Stomach (tissue), 19 donors: ENCODE measurements around the gene LIMA1. TPM values are rescaled to one million over a fixed set of nuclear protein-coding genes. Genes with fewer than 3 reads are reported as not detected.
"Not testable (repeated sequence)": the region's sequence is repeated elsewhere in the genome, so short reads cannot be mapped to it uniquely, and the experiment has no call there.

Experiments
- DNase-seq, 2 donors: peaks; one replicate each; pipeline versions ENCODE4 v3.0.0 to v3.0.0-alpha.2; 2013 to 2019
- H3K27ac ChIP-seq, 5 donors: fragments of 200-600 bp in 4 of 5; sonication (generic) in 4 of 5; one replicate each; pipeline ENCODE4 v1.5.1; 2013 to 2019; ENCODE audit warnings: mild to moderate bottlenecking in 1 of 5, moderate library complexity in 1 of 5
- H3K27me3 ChIP-seq, 3 donors: fragments of 200-600 bp; sonication (generic); one replicate each; pipeline ENCODE4 v1.5.1; 2017 to 2019; ENCODE audit warnings: mixed run types in 1 of 3
- H3K36me3 ChIP-seq, 4 donors: fragments of 200-600 bp; sonication (generic); 1 replicate in 3 of 4; 2 replicates in 1 of 4; pipeline ENCODE4 v1.5.1; 2016 to 2019
- H3K4me1 ChIP-seq, 4 donors: fragments of 200-600 bp; sonication (generic); one replicate each; pipeline ENCODE4 v1.5.1; 2016 to 2019
- H3K4me3 ChIP-seq, 4 donors: fragments of 200-600 bp; sonication (generic) in 3 of 4; one replicate each; pipeline ENCODE4 v1.5.1; 2016 to 2019; ENCODE audit warnings: mild to moderate bottlenecking in 1 of 4
- H3K9me3 ChIP-seq, 4 donors: fragments of 200-600 bp; sonication (generic); one replicate each; pipeline ENCODE4 v1.5.1; 2016 to 2019
- EP300 ChIP-seq: sonication (generic); formaldehyde crosslinking; IDR thresholded peaks from one replicate; pipeline ENCODE4 v1.6.1; 2017; ENCODE audit warnings: antibody characterized with exemption
- POLR2A ChIP-seq, 4 donors: fragments of 450-650 bp; IDR thresholded peaks; one replicate each; pipeline ENCODE4 v1.6.1; 2016; ENCODE audit warnings: antibody characterized with exemption in 4 of 4, control low read depth in 2 of 4, mild to moderate bottlenecking in 1 of 4, moderate library complexity in 1 of 4
- POLR2AphosphoS5 ChIP-seq, 3 donors: sonication (generic); formaldehyde crosslinking; IDR thresholded peaks; one replicate each; pipeline ENCODE4 v1.6.1; 2016; ENCODE audit warnings: antibody characterized with exemption in 3 of 3
- WGBS, 5 donors: extraction: QIAGEN DNeasy Blood & Tissue Kit in 3 of 5; methylation state at CpG; one replicate each; pipeline versions ENCODE4 v1.1.5 to v1.1.7; 2013 to 2018; 5-methylcytosine and 5-hydroxymethylcytosine counted together
- intact Hi-C: fragments of 100-400 bp; cut with DNase I; formaldehyde crosslinking; loops from one replicate; pipeline ENCODE4 v1.15.1; 2023; ENCODE audit warnings: low total_unique reads
- long read RNA-seq, 10 donors: transcript quantifications; one replicate each; lab custom pipeline, GENCODE V29; 2026
- polyA plus RNA-seq, 3 donors: library from polyadenylated mRNA; stranded (reverse); fragments of 200-250 nt; gene quantifications; one replicate each; pipeline ENCODE4 v1.2.3, GENCODE V29; 2013
- total RNA-seq, 5 donors: library from RNA; depleted of rRNA; stranded (reverse); fragments of >200 nt; gene quantifications; one replicate each; pipeline versions ENCODE4 v1.1.0 to v1.2.3, GENCODE V29; 2014 to 2016
- TF ChIP-seq, protein P1 (sequence below), 7 experiments: fragments of 450-650 bp in 4 of 7; fragments of 200-600 bp in 3 of 7; sonication (generic) in 3 of 7; IDR thresholded peaks; one replicate each; pipeline ENCODE4 v1.5.1; 2016 to 2019; ENCODE audit warnings: antibody characterized with exemption in 7 of 7, control low read depth in 2 of 7, mild to moderate bottlenecking in 1 of 7
- donor health status: healthy with polysubstance abuse.
- donor health status: Bipolar disorder and iron deficiency.
- donor health status: healthy.

Gene LIMA1
- total RNA-seq (100 to 1,000 TPM in 3 of 5 donors, 10 to 100 TPM in 2; 71.0 to 143 (median 132) TPM), polyA plus RNA-seq (10 to 100 TPM; 28.7 to 72.4 (median 33.7) TPM)
- long read RNA-seq, donor 1, partial matches to known transcripts: 10 of 19 reads
- long read RNA-seq, donor 1, other reads (novel, unspliced or antisense): 0 of 19 reads
- long read RNA-seq, donor 2, transcript LIMA1-201 (11 exons, 3,706 nt): major isoform, 7 of 19 reads
- long read RNA-seq, donor 2, partial matches to known transcripts: 6 of 19 reads
- long read RNA-seq, donor 2, other reads (novel, unspliced or antisense): 0 of 19 reads
- long read RNA-seq, donor 3, partial matches to known transcripts: 0 of 9 reads
- long read RNA-seq, donor 3, other reads (novel, unspliced or antisense): 0 of 9 reads
- long read RNA-seq, donor 4, partial matches to known transcripts: 0 of 2 reads
- long read RNA-seq, donor 4, other reads (novel, unspliced or antisense): 0 of 2 reads
- long read RNA-seq, donor 5, partial matches to known transcripts: 9 of 19 reads
- long read RNA-seq, donor 5, other reads (novel, unspliced or antisense): 0 of 19 reads
- long read RNA-seq, donor 6, transcript LIMA1-201 (11 exons, 3,706 nt): major isoform, 22 of 65 reads
- long read RNA-seq, donor 6, transcript LIMA1-215 (8 exons, 3,254 nt): minor isoform, 8 of 65 reads
- long read RNA-seq, donor 6, partial matches to known transcripts: 23 of 65 reads
- long read RNA-seq, donor 6, other reads (novel, unspliced or antisense): 0 of 65 reads
- long read RNA-seq, donor 7, transcript LIMA1-201 (11 exons, 3,706 nt): major isoform, 10 of 46 reads
- long read RNA-seq, donor 7, transcript LIMA1-215 (8 exons, 3,254 nt): minor isoform, 6 of 46 reads
- long read RNA-seq, donor 7, partial matches to known transcripts: 26 of 46 reads
- long read RNA-seq, donor 7, other reads (novel, unspliced or antisense): 0 of 46 reads
- long read RNA-seq, donor 8, transcript LIMA1-201 (11 exons, 3,706 nt): major isoform, 10 of 27 reads
- long read RNA-seq, donor 8, partial matches to known transcripts: 7 of 27 reads
- long read RNA-seq, donor 8, other reads (novel, unspliced or antisense): 0 of 27 reads
- long read RNA-seq, donor 9, transcript LIMA1-215 (8 exons, 3,254 nt): major isoform, 6 of 26 reads
- long read RNA-seq, donor 9, transcript LIMA1-201 (11 exons, 3,706 nt): minor isoform, 5 of 26 reads
- long read RNA-seq, donor 9, partial matches to known transcripts: 9 of 26 reads
- long read RNA-seq, donor 9, other reads (novel, unspliced or antisense): 0 of 26 reads
- long read RNA-seq, donor 10, transcript LIMA1-201 (11 exons, 3,706 nt): major isoform, 7 of 26 reads
- long read RNA-seq, donor 10, partial matches to known transcripts: 12 of 26 reads
- long read RNA-seq, donor 10, other reads (novel, unspliced or antisense): 0 of 26 reads

DNA sequence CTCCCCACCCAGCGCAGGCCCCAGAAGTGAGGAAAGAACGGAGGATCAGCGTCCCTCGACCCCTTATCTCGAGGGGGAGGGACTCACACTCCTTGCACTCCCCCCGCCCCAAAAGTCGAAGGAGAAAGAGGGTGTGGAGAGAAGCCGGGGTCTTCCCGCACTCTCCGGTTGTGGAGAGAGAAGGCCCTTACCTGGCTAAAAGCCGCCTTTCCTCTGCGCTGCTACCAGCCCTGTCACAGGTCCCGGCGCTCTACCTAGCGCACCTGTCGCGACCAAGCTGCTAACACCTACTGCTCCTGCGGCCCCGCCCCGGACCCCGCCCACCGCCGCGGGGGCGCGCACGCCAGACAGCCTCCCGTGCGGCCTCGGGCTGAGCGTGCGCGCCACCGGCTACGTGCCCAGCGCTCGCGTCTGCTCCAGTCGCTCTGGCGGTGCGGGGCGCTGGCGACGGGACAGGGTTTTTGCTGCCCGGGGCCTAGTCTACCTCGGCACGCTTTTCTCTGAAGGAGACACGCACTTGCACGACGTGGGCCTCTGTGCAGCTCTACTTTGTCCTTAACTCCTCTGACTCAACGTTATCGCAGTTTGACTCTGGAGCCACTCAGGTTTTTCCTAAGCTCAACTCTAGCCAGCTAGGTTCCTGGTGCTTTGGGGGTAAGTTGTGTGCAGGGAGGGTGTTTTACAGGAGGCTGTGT, at the start of gene LIMA1:
Gene LIMA1, minus strand, starts transcription at position 292 of the 695 bp plus-strand sequence. CDS start 34,769 bp downstream, outside the sequence.
- H3K4me1 ChIP-seq: peaks cover 18 to 61% (median 42%) of the 10 kb centered on the region in 4 donors
- intact Hi-C loops: no loop called here
- peak; percentile 97 to 98 for DNase-seq

DNA sequence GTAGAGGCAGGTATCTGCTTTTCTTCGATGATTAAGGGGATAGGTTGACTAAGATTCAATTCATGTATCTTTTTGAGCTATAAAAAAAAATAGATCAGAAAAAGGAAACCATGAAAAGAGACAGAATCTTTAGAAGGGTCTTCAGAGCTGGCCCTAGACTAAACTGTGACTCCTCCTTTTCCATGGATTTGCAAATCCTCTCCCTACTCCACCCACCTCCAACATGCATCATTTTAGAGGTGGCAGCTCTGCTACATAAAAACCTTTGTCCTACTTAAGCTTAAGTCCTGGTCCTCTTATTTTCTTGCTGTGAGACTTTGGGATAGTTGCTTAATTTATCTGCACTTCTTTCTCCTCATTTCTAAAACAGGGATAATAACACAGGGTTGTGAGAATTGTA, 48.4 kb upstream of the LIMA1 start:
- no peak for DNase-seq
- Histone ChIP-seq H3K27ac (no peak overlapping the region), H3K9me3 (no peaks in the 10 kb centered on the region), H3K27me3 (no peaks in the 10 kb centered on the region), H3K4me1 (peaks cover 0 to 6% (median 3%) of the 10 kb centered on the region in 4 donors), H3K4me3 (no peak overlapping the region), H3K36me3 (no peaks in the 10 kb centered on the region)
- WGBS, 5 donors: 88 to 96% (median 93%) methylated on average over 1 of the region's 1 CpG
- intact Hi-C loops: no loop called here
- no peak for TF ChIP-seq POLR2A (IDR thresholded peaks at IDR 0.05)
- TF ChIP-seq POLR2AphosphoS5 (IDR thresholded peaks at IDR 0.05): no peak
- TF ChIP-seq, protein P1, sequence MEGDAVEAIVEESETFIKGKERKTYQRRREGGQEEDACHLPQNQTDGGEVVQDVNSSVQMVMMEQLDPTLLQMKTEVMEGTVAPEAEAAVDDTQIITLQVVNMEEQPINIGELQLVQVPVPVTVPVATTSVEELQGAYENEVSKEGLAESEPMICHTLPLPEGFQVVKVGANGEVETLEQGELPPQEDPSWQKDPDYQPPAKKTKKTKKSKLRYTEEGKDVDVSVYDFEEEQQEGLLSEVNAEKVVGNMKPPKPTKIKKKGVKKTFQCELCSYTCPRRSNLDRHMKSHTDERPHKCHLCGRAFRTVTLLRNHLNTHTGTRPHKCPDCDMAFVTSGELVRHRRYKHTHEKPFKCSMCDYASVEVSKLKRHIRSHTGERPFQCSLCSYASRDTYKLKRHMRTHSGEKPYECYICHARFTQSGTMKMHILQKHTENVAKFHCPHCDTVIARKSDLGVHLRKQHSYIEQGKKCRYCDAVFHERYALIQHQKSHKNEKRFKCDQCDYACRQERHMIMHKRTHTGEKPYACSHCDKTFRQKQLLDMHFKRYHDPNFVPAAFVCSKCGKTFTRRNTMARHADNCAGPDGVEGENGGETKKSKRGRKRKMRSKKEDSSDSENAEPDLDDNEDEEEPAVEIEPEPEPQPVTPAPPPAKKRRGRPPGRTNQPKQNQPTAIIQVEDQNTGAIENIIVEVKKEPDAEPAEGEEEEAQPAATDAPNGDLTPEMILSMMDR (IDR thresholded peaks at IDR 0.05): no peak
- TF ChIP-seq EP300: no peak

More for the DNA sequence above, at the start of gene LIMA1:
- Histone ChIP-seq H3K4me3 (peak within 1 kb of the TSS; percentile 77 to 89 (median 84)), H3K9me3 (no peaks in the 10 kb centered on the region), H3K27me3 (no peaks in the 10 kb centered on the region), H3K27ac (peak within 1 kb of the TSS; percentile 86 to 88 (median 88)), H3K36me3 (no peaks in the 10 kb centered on the region)
- TF ChIP-seq POLR2AphosphoS5 (IDR thresholded peaks at IDR 0.05) (peak; percentile 25 to 95 (median 94)), POLR2A (IDR thresholded peaks at IDR 0.05) (peak in 2 of 4 donors; percentile 29 to 46), EP300 (no peak)
- TF ChIP-seq, protein P1 (IDR thresholded peaks at IDR 0.05): peak in 3 of 7 experiments; percentile 40 to 62 (median 60)
- WGBS, 5 donors: 0 to 1% (median 0%) methylated on average over 21 to 52 of the region's 52 CpGs

DNA sequence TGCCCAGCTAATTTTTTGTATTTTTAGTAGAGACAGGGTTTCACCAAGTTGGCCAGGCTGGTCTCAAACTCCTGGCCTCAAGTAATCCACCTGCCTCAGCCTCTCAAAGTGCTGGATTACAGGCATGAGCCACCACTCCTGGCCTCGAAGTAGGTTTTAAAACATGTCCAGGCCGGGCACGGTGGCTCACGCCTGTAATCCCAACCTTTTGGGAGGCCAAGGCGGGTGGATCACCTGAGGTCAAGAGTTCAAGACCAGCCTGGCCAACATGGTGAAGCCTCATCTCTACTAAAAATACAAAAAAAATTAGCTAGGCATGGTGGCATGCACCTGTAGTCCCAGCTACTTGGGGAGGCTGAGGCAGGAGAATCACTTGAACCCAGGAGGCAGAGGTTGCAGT, 45.3 kb upstream of the LIMA1 start:
- intact Hi-C loops, H3K27ac ChIP-seq, H3K9me3 ChIP-seq, DNase-seq, H3K4me3 ChIP-seq, H3K27me3 ChIP-seq, H3K36me3 ChIP-seq: not testable (repeated sequence)
- H3K4me1 ChIP-seq: peaks cover 9 to 25% (median 18%) of the 10 kb centered on the region in 4 donors
- 94 to 97% (median 95%) methylated on average over 5 of the region's 5 CpGs for WGBS, 5 donors

DNA sequence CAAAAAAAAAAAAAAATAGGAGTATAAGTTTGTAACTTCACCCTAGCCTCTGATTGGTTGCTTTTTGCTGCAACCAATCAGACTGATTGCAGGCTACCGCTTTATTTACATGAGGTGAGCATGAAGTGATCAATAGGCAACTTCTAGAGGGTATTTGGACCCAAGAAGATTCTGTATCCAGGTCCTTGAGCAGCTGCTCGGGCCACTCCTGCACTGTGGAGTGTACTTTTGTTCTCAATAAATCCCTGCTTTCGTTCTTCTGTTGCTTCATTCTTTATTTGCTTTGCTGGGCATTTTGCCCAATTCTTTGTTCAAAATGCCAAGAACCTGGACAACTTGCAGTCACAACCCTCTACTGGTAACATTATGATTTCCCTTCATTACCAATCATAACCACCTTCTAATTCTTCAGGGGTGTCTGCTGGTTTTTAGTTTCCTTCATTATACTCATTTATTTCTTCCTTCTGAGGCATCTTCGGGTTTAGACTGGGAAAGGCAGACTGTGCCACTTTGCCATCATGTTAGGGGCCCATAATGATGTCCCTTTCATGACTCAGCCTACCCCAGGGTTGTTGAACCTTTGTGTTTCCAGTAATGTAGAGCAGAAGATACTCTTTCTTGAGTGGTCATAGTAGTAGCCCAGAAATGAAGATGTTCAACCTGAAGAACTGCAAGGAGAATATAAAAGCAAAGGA, 43.4 kb upstream of the LIMA1 start:
- Histone ChIP-seq H3K9me3 (no peaks in the 10 kb centered on the region), H3K27me3 (no peaks in the 10 kb centered on the region), H3K4me1 (peaks cover 9 to 25% (median 18%) of the 10 kb centered on the region in 4 donors), H3K4me3 (peak overlapping the region in 1 of 4 donors; percentile 2), H3K27ac (peak overlapping the region; percentile 59 to 87 (median 67)), H3K36me3 (no peaks in the 10 kb centered on the region)
- TF ChIP-seq, protein P1 (IDR thresholded peaks at IDR 0.05): peak in 2 of 7 experiments; percentile 7 to 22
- no peak for TF ChIP-seq EP300
- TF ChIP-seq POLR2AphosphoS5 (IDR thresholded peaks at IDR 0.05): peak in 1 of 3 donors; percentile 62
- DNase-seq: peak; percentile 54 to 63
- 29 to 57% (median 38%) methylated on average over 4 of the region's 4 CpGs for WGBS, 5 donors
- intact Hi-C loops: no loop called here
